22Rv1 (cell line): ENCODE measurements around the gene SIAE.

Experiments
- CTCF ChIP-seq: fragments of 450-650 bp; IDR thresholded peaks from 2 replicates; pipeline ENCODE4 v1.5.1; 2017; ENCODE audit warnings: mild to moderate bottlenecking
- ZFX ChIP-seq: fragments of 450-650 bp; IDR thresholded peaks from 2 replicates; pipeline ENCODE4 v1.6.1; 2017; ENCODE audit warnings: antibody characterized with exemption, borderline replicate concordance

- no peak for TF ChIP-seq CTCF
- TF ChIP-seq ZFX = no peak
Measured at GRCh38 chr11:124707829-124708228, 34.3 kb upstream of the SIAE start.
